ENCODE data around the gene EXOSC10.
"Not testable (repeated sequence)": the region's sequence is repeated elsewhere in the genome, so short reads cannot be mapped to it uniquely, and the experiment has no call there.

Gene EXOSC10

DNA sequence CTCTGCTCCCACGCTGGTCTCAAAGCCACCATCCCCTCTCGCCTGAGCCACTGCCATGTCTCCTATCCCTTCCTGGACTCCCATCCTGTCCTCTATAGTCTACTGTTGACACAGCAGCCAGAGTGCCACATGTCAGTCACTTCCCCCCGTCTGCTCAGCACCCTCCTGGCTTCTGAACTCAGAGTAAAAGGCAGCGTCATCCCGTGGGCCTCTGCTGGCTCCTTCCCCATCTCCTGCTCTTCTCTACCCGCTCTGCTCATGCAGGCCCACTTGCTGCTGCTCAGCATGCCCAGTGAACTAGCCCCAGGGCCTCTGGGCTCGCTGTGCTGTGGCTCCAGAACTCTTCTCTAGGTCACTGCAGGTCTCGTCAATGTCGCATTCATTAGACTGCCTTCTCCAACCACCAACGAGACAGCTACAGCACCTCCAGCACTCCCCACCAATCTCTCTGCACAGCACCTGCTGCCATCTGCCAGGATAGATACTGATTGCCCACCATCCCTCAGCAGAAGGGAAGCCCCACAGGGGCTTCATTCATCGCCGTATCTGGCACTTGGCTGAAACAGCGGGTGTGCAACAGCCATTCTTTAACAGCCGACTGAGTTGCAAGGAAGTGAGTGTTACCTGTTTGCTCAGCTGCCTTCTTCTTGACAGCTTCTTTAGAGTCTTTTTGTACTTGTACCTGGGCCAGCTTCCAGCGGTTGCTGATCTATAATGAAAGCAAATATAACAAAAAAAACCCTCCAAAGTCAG lies 28.0 kb downstream of the EXOSC10 start:
- no peak for DNase-seq (ENCODE audit: low read depth)
- TF ChIP-seq CTCF (IDR thresholded peaks at IDR 0.05; ENCODE audit: low read depth, low read length, missing control alignments): no peak
- no peak overlapping the region for H3K4me3 ChIP-seq (ENCODE audit: low read depth, low read length)
- in situ Hi-C loops (cut with HindIII; ENCODE audit: low sequenced_read_pairs): no loop called here

- H3K4me3 ChIP-seq (ENCODE audit: low read depth, low read length): no peak overlapping the region
- in situ Hi-C loops (cut with HindIII; ENCODE audit: low sequenced_read_pairs): no loop called here
- no peak for DNase-seq (ENCODE audit: low read depth)
- no peak for TF ChIP-seq CTCF (IDR thresholded peaks at IDR 0.05; ENCODE audit: low read depth, low read length, missing control alignments)
Measured at GRCh38 chr1:11070876-11071275, 28.8 kb downstream of the EXOSC10 start.

GRCh38 chr1:11068600-11069473 lies 30.8 kb downstream of the EXOSC10 start:
- DNase-seq (ENCODE audit: low read depth): no peak
- in situ Hi-C loops (cut with HindIII; ENCODE audit: low sequenced_read_pairs): no loop called here
- TF ChIP-seq CTCF (IDR thresholded peaks at IDR 0.05; ENCODE audit: low read depth, low read length, missing control alignments): no peak
- no peak overlapping the region for H3K4me3 ChIP-seq (ENCODE audit: low read depth, low read length)

DNA sequence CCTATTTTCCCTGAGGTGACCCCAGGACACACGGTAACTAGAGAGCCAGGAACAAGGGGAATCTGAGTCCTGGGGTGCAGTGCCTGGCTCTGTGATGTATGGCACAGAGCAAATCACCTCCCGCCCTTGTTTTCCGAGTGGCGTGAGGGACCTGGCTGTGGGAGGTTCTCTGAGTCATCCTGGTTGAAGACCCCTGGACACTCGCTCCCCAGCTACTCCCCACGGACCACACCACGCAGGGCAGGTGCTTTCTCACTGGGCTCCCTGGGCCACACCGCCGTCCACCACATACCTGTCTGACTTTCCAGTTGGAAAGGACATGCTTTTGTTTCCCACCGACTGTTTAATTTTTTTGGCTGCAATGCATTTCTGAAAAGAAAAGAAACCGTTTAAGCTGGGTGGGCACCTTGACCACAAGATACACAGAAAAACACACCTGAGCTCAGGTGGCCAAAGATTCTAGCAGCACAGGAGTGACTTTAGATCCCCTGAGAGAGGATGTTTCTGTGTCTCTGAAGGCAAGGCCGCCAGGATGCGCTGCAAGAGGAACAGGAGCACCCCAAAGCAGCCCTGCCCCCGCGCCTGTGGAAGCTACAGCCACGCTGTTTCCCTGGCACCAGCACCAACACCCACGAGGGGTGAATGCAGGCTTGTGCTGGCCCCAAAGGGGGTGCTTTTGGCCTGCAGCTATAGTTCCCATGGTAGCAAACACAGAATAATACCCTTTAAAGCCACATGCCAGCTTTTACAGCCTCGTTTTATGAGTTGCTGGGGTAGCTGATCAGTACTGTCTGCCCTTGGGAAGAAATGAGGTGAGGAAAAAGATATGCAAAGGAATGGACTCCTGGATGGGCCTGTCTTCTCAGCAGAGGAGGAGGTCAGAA lies 31.7 kb downstream of the EXOSC10 start:
- no peak for TF ChIP-seq CTCF (IDR thresholded peaks at IDR 0.05; ENCODE audit: low read depth, low read length, missing control alignments)
- no peak for DNase-seq (ENCODE audit: low read depth)
- H3K4me3 ChIP-seq (ENCODE audit: low read depth, low read length): no peak overlapping the region
- in situ Hi-C loops (cut with HindIII; ENCODE audit: low sequenced_read_pairs): no loop called here

GRCh38 chr1:11065796-11066195 lies 33.9 kb downstream of the EXOSC10 start:
- DNase-seq (ENCODE audit: low read depth): no peak
- no peak overlapping the region for H3K4me3 ChIP-seq (ENCODE audit: low read depth, low read length)
- no peak for TF ChIP-seq CTCF (IDR thresholded peaks at IDR 0.05; ENCODE audit: low read depth, low read length, missing control alignments)
- in situ Hi-C loops (cut with HindIII; ENCODE audit: low sequenced_read_pairs): no loop called here

DNA sequence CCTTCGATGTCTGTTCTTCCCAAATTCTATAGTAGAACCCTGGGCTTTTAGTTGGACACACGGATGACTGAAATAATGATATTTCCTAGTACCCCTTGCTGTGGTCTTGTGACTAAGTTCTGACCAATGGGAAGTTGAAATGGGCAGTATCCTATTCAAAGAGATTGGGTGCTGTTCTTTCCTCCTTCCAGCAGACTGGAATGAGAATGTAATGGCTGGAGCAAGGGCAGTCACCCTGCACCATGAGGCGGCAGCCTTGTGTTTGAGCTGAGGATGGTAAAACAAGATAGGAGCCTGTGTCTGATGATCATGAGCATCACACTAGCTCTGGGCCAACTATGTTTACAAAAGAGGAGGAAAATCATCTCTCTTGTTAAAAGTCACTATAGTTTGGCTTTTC lies 34.7 kb downstream of the EXOSC10 start:
- H3K4me3 ChIP-seq (ENCODE audit: low read depth, low read length): no peak overlapping the region
- TF ChIP-seq CTCF (IDR thresholded peaks at IDR 0.05; ENCODE audit: low read depth, low read length, missing control alignments): no peak
- in situ Hi-C loops (cut with HindIII; ENCODE audit: low sequenced_read_pairs): loop anchor here (5.0 kb wide), 1 partner anchor 152 kb away; no protein-coding TSS in a partner anchor
- no peak for DNase-seq (ENCODE audit: low read depth)

DNA sequence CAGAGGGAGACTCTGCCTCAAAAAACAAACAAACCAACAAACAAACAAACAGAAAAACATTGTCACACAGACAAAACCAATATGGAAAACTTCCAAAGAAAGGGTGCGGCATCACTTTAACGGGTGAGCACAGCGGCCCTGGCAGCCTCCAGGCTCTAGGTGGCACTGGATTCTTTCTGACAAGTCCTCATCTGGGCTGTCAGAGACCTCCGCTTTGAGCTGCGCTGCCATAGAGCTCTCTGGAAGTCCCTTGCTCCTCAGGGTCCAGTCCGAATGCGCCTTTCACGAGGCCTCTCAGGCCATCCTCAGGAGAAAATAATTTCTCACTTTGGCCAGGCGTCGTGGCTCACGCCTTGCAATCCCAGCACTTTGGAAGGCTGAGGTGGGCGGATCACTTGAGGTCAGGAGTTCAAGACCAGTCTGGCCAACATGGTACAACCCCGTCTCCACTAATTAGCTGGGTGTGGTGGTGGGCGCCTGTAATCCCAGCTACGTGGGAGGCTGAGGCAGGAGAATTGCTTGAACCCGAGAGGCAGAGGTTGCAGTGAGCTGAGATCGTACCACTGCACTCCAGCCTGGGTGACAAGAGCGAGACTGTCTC lies 35.6 kb downstream of the EXOSC10 start:
- not testable (repeated sequence) for H3K4me3 ChIP-seq (ENCODE audit: low read depth, low read length); DNase-seq (ENCODE audit: low read depth)
- in situ Hi-C loops (cut with HindIII; ENCODE audit: low sequenced_read_pairs): loop anchor here (5.0 kb wide), 1 partner anchor 153 kb away; no protein-coding TSS in a partner anchor

All from astrocyte of the cerebellum (primary cell).